ENCODE data around the gene GAP43.

The GAP43 gene, protein sequence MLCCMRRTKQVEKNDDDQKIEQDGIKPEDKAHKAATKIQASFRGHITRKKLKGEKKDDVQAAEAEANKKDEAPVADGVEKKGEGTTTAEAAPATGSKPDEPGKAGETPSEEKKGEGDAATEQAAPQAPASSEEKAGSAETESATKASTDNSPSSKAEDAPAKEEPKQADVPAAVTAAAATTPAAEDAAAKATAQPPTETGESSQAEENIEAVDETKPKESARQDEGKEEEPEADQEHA

GRCh38 chr3:115623044-115623868 lies at the start of gene GAP43:
TSS of gene GAP43 (plus strand) at chr3:115623510. CDS start at chr3:115623690, 180 bp downstream.
- DNase-seq (ENCODE audit: low read depth, low spot score): peak; percentile 86

DNA sequence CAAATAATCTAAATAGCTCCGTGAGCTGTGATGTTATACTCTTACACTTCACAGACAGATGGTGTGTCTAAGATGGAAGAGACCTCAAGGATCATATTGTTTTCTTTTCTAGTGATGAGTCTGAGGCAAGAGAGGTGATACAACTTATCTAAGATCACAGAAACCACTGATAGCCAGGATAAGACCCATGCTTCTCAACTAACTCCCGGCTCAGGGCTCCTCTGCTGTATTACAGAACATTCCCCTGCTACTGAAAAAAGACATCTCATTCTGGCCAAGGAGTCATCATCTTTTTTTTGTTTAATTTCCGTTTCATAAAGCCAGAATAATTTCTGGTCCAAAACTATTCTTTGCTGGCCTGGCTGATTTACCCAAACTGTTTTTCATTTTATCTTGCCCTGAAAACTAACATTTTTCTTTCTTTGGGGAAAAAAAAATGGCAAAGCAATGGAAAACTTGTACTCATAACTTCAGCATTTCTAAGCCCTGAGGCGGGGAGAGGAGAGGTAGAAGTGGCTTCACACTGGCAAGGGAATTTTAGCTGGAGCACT lies 46.9 kb upstream of the GAP43 start:
- no peak for DNase-seq (ENCODE audit: low read depth, low spot score)

DNA sequence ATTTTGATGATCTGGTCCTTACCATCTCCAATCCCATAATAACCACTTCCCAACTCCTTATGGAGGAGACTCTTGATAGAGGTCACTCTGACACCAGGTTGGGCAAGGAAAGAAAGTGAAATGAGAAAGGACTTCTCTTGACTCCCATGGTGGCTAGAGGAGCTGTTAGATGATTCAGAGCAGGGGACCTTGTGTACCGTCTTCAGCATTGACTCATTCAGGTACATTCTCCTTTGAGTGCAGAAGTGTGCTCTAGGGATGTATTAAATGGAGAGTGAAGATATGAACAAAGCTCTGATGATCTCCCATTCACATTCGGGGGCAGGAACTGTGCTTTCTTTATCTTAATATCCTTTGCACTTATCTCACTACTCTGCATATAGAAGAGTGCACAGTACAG lies 46.3 kb upstream of the GAP43 start:
- no peak for DNase-seq (ENCODE audit: low read depth, low spot score)

- no peak for DNase-seq (ENCODE audit: low read depth, low spot score)
These were observed 45.0 kb upstream of the GAP43 start for GRCh38 chr3:115578331-115578730.

GRCh38 chr3:115580566-115580965 lies 42.7 kb upstream of the GAP43 start:
- no peak for DNase-seq (ENCODE audit: low read depth, low spot score)

DNA sequence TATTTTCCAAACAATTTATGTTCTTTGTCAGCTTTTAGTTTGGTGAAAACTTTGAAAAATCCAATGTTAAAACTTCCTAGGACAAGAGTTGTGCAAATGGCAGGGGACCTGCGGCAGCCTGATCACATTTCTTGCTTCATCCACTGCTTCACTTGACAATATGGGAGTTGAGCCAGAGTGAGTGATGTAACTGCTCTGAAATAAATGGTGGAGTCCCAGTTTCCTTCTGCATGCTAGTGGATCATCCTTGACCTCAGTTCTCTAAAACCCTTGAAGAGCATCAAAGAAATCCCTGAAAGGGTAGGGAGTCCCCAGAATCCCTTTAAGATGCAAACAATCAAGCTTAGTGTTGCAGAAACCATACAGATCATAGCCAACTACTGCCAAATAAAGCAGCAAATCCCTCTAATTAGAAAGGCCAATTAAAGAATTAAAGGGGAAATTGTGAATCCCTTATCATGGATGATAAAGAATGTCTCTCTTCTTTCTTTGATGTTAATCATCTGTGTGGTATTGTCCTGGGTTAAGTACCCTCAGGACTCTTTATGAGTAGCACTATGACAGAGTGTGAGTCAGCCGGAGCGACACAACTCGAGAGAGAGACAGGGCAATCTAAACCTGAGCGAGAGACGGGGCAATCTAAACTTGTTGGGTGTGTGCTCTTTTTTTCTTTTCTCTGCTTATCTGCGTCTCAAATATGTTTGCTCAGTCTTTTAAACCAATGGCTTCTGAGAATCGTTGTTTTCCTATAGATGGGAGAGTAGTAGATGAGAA lies 41.8 kb upstream of the GAP43 start:
- no peak for DNase-seq (ENCODE audit: low read depth, low spot score)

DNA sequence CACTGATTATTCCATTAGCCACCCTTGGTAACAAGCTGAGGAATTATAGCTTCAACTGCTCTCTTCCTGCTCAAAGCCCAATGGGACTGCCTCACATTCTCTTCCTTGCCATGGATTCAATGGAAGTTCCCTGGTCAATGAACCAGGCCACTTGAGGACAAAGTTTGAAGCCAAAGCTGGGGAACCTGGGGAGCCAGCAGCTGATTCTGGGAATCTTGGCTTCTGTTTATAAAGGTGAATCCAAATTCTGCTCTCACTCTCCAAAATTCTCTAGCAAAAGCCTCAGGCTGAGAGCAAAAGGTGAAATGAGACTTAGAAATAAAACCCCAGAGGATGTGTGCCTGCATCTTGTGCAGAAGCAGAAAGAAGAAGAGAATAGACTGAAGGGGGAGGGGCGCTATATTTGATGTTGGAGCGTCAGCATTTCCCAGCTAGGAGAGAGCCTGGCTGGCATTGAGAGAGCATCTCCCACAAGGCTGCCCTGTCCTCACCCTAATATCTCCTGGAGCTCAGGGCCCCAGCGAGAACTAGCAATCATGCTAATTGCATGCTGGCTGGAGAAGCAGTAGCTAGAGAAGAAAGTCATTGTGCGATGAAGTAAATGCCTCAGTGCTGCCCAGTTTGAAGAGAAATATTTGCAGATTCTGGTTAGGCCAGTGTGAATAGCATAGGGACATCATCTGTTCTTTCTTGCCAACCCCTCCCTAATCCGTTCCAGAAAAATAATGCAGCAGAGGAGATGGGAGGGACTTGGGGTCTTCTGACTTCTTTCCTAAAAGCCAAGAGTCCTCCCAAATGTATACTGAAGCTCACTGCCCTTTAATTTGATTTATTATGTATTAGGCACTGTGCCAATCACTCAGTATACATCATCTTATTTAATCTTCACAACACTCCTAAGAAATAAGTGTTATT lies 34.9 kb upstream of the GAP43 start:
- DNase-seq (ENCODE audit: low read depth, low spot score): no peak

GRCh38 chr3:115590873-115591272 lies 32.4 kb upstream of the GAP43 start:
- no peak for DNase-seq (ENCODE audit: low read depth, low spot score)

GRCh38 chr3:115595611-115596275 lies 27.6 kb upstream of the GAP43 start:
- DNase-seq (ENCODE audit: low read depth, low spot score): no peak

- DNase-seq (ENCODE audit: low read depth, low spot score): no peak
These were observed 25.1 kb upstream of the GAP43 start for GRCh38 chr3:115598216-115598615.

DNA sequence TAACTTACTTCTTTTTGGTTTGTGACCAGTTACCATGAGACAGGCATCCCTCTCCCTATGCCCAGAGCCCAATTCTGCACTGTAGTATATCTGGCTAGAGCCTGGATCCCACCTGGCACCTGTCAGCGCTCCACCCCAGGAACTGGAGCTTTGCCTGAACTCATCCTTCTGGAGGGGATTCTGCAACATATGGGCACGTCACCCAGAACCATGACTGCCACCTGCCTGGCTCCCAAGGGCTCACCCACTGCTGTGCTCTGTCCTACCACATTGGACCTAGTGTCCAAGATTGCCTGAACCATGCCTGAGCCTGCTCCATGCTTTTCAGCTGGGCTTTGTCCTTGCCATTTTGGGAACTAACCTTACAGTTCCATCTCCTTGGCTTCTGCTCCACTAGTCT lies 21.1 kb upstream of the GAP43 start:
- no peak for DNase-seq (ENCODE audit: low read depth, low spot score)

- no peak for DNase-seq (ENCODE audit: low read depth, low spot score)
These were observed 11.7 kb upstream of the GAP43 start for GRCh38 chr3:115611630-115612029.

DNA sequence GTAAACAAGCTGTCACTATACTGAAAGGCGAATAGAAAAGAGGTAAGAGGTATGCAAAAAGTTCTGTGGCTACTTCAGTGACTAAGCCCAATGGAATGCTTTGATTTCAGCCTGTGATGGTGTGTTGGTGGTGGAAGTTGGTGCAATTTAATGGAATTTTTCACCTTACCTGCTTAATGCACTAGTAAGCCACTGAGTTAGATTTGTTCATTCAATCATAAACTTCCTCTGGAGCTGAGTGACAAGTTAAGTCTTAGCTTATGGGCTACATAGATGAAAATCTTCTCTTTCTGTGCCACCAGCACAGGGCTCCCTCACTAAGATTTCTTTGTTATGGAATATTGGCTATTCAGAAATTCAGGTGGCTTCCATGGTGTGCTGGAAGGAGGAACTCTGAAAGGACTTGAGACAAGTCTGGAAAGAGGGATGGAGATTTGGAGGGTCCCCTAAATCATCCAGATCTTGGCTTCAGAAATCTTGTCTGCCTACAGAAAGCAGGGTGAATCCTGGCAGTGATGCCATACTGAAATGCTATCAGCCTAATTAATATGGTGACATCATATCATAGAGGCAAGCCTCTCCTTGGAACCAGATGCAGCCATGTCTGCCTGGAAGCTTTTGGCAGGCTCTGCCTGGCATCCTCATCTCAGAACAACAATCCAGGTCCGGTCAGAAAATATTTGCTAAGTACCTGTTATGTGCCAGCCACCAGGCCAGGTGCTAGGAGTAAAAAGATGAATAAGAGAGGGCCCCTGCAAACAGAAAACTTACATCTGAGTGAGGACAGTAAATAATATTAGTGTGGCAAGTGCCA lies 8.1 kb upstream of the GAP43 start:
- peak; percentile 90 for DNase-seq (ENCODE audit: low read depth, low spot score)

GRCh38 chr3:115616461-115616860 lies 6.8 kb upstream of the GAP43 start:
- DNase-seq (ENCODE audit: low read depth, low spot score): no peak

GRCh38 chr3:115617591-115617990 lies 5.7 kb upstream of the GAP43 start:
- DNase-seq (ENCODE audit: low read depth, low spot score): no peak

DNA sequence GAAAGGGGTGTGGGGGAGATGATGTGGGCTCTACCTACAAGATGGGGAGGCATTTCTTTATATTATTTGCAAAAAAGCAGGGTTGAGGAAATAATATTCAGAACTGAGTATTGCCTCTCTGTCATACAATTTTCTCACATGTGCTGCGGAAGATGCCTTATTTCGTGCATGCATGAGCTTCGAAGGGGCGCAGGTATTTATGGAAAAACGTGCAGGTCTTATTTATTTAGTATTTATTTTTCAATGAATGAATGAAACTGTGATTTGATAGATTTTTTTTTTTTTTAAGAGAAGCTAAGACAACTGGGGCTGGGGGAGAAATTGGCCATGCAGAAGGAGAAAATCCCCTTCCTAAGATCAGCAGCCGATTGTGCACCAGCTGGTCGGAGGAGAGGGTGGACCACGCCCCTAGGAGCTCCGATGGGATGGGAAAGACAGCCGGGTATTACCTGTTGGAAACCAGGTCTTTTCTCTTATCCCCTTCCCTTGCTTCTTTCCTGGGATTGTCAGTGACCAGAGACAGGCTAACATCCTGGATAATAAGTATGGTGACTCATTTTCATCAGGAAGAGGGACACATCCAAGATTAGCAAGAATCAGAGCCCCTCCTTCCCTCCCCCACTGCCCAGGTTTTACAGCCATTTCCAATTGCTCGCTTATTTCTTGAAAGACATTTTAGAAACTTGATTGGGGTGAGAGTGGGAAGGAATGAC lies 875 bp downstream of the GAP43 start:
- peak; percentile 15 for DNase-seq (ENCODE audit: low read depth, low spot score)

DNA sequence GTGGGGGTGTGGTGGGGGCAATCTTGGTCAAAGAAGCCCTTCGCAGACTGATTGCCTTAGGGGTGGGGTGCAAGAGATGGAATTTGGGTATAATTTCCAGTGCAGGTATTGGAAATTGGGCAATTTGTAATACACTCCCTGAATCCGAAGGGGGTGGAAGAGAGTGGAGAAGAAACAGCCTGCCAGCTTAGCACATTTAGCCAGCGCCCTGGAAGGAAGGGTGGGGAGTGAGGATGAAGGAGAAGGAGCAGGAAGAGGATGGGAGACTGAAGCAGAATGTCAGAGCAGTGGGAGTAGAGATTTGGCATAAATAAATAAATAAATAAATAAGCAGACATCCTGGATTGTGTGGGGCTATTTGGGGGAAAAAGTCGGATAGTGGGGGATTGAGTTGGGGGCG lies 1.6 kb downstream of the GAP43 start:
- no peak for DNase-seq (ENCODE audit: low read depth, low spot score)

- DNase-seq (ENCODE audit: low read depth, low spot score): no peak
These were observed 2.7 kb downstream of the GAP43 start for GRCh38 chr3:115626006-115626409.

GRCh38 chr3:115626721-115627120 lies 3.4 kb downstream of the GAP43 start:
- no peak for DNase-seq (ENCODE audit: low read depth, low spot score)
